HG02642 (cell line): Measurements from ENCODE around the gene NUP93.
"Not testable (repeated sequence)": the region's sequence is repeated elsewhere in the genome, so short reads cannot be mapped to it uniquely, and the experiment has no call there.

Experiments
- ATAC-seq: cut with Tn5 transposase; IDR thresholded peaks from one replicate; pipeline ENCODE4 v1.9.1; 2021; ENCODE audit warnings: mild to moderate bottlenecking; ENCODE audit not compliant: unreplicated experiment, poor library complexity

Gene NUP93

GRCh38 chr16:56774016-56774680 is 44.2 kb downstream of the NUP93 start:
- no peak for ATAC-seq

- no peak for ATAC-seq
Measured at GRCh38 chr16:56775162-56775561, 45.2 kb downstream of the NUP93 start.

GRCh38 chr16:56776562-56776961 is 46.6 kb downstream of the NUP93 start:
- no peak for ATAC-seq

- ATAC-seq, result no peak
Measured at GRCh38 chr16:56777001-56777400, 47.1 kb downstream of the NUP93 start.

- ATAC-seq, result no peak
Measured at GRCh38 chr16:56777482-56777881, 47.6 kb downstream of the NUP93 start.

- no peak for ATAC-seq
Measured at GRCh38 chr16:56779906-56780305, 50.0 kb downstream of the NUP93 start.

- ATAC-seq, result no peak
Measured at GRCh38 chr16:56780646-56781045, 50.7 kb downstream of the NUP93 start.

- ATAC-seq, result no peak
Measured at GRCh38 chr16:56781528-56781961, 51.6 kb downstream of the NUP93 start.

- no peak for ATAC-seq
Measured at GRCh38 chr16:56783344-56783743, 53.4 kb downstream of the NUP93 start.

- no peak for ATAC-seq
Measured at GRCh38 chr16:56785317-56785716, 55.4 kb downstream of the NUP93 start.

- ATAC-seq, result no peak
Measured at GRCh38 chr16:56787167-56787566, 57.2 kb downstream of the NUP93 start.

- ATAC-seq, result no peak
Measured at GRCh38 chr16:56788435-56788834, 58.5 kb downstream of the NUP93 start.

GRCh38 chr16:56789360-56789759 is 59.4 kb downstream of the NUP93 start:
- no peak for ATAC-seq

GRCh38 chr16:56792967-56793366 is 63.0 kb downstream of the NUP93 start:
- no peak for ATAC-seq

GRCh38 chr16:56793492-56793891 is 63.6 kb downstream of the NUP93 start:
- ATAC-seq, result no peak

- no peak for ATAC-seq
Measured at GRCh38 chr16:56795011-56795410, 65.1 kb downstream of the NUP93 start.

- ATAC-seq, result not testable (repeated sequence)
Measured at GRCh38 chr16:56797038-56797437, 67.1 kb downstream of the NUP93 start.

- ATAC-seq, result no peak
Measured at GRCh38 chr16:56797861-56798260, 67.9 kb downstream of the NUP93 start.

GRCh38 chr16:56798955-56799354 is 69.0 kb downstream of the NUP93 start:
- no peak for ATAC-seq

- no peak for ATAC-seq
Measured at GRCh38 chr16:56800355-56800754, 70.4 kb downstream of the NUP93 start.

GRCh38 chr16:56801762-56802161 is 71.8 kb downstream of the NUP93 start:
- ATAC-seq, result no peak

- no peak for ATAC-seq
Measured at GRCh38 chr16:56807011-56807675, 77.2 kb downstream of the NUP93 start.
